Midbrain (tissue), 1 donor: ENCODE results near the gene EPYC.

ENCODE experiments used
- DNase-seq: peaks from one replicate; lab custom pipeline; 2025; lab: John Stamatoyannopoulos, UW

EPYC gene, protein sequence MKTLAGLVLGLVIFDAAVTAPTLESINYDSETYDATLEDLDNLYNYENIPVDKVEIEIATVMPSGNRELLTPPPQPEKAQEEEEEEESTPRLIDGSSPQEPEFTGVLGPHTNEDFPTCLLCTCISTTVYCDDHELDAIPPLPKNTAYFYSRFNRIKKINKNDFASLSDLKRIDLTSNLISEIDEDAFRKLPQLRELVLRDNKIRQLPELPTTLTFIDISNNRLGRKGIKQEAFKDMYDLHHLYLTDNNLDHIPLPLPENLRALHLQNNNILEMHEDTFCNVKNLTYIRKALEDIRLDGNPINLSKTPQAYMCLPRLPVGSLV

DNA sequence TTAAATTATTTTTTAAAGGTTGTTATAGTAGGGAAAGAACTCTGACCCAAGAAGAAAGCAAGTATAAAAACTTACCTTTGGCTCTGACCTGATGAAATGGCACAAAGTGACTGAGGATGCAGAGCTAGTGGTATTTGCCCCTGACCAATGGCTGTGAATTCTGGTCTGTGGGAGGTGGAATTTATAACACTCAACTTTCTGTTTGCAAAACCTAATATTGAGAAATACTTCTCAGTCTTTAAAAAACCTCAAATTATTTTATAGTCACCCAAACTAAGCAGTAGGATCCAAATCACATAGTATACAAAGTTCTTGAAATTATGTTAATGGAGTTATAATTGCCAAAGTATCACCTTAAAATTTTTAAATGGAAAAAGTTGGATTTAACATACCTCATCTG is at the start of gene EPYC:
TSS of gene EPYC (minus strand) at position 101 of the 400 bp plus-strand sequence. CDS start 2,407 bp downstream, outside the sequence.
- DNase-seq = no peak

DNA sequence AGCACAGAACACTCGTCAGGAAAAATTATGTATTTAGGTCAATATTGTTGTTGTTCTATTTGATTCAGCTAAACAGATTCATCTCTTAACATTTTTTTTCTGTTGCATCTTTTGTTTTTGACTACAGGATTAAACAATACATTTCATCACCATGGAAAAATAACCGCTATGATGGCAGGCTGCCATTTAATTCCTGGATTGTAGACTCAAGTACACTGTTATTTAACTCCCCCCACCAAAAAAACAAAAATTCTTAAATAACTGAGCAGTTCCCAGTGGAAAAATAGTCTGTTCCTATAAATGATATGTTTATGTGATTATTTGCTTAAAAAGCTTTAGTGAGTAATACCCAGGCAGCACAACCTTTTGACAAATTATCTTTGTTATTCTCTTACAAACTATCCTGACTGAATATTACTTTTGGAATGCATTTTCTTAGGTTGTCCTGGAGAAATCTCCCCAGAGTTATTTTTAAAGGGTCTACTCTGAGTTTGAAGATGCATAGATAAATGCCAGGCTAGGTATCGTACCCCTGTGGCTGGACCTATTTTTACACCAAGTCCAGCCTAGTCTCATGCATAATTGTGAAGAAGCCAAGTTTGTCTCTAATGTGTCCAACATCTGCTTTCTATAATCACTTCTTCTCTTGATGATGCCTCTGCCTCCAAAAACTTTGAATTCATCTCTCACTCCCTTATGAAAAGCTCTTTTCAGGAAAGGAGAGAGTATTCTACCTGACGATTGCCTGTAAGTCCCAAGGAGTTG is 49.4 kb upstream of the EPYC start:
- DNase-seq = no peak

DNA sequence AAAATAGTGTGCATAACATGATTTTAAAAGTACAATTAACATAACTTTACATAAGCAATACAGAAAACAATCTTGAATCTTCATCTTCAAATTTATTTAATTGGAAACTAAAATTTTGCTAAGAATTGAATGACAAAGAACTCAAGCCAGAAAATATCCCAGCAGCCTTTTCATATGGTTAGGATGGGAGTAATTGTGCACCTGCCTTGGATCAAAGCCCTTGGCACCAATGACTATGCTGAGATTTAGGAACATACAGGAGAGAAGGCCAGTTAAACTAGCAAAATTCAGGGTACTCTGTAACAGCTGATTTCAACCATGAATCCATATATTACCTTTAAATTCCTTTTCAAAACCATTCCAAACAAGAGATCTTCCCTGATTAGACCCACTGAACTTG is 47.3 kb upstream of the EPYC start:
- DNase-seq = no peak

DNA sequence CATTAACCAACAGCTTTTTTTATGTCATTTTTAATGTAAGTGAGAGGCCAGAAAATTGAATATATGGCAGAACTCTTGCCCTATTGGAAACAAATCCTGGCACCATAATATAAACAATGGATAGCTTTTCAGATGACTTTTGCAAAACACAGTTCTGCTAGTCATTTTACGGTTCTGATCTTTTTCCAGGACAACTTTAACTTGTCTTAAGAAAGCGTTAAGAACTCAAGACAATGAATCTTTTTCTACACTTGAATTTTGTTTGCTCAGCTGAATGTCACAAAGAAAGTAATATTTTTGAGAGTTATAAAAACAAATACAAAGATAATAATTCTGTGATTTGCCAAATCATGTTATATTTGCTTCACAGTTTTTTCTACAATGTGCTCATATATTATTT is 39.8 kb upstream of the EPYC start:
- no peak for DNase-seq

DNA sequence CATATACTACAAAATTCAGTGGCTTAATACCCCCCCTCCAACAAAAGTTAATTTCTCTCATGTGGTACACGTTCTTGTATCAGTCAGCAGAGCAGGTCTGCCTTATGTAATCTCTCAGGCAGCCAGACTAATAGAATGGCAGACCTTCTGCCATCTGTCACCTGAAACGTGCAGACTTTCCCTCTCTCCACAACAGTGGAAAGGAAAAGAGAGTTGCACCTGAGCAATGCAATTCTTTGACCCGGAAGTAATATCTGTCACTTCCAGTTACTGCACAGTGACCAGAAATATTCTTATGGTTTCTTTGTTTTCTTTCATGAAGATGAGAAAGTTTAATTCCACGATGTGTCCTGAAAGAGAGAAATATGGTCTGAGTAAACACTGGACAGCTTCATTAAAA is 38.6 kb upstream of the EPYC start:
- DNase-seq = no peak

DNA sequence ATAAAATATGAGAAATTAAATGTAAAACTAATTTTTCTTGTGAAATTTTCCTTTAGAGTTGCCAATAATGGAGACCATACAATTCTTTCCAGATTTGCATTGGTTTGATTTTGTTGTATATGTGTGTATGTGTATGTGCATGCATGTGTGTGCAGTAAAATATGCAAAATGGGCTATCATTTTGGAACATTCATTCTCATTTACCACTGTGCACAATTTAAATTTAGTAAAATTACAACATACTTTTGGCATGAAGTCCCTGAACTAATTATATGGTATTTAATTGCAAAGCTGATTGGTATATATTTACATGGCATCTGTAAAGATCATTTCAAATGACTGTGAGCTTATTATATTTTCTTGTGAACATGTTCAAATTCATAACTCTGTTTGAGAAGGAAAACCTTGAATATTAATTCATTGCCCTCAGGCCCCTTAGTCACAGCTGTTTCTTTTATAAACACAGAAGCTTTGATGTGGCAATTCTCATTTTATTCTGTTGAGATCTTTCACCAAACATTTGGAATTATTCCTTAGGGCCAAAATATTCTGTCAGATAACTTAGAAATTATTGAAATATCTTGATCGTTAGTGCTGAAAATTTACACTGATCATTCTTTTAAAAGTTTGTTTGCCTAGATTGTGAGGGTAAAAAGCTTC is 35.5 kb upstream of the EPYC start:
- DNase-seq = no peak

DNA sequence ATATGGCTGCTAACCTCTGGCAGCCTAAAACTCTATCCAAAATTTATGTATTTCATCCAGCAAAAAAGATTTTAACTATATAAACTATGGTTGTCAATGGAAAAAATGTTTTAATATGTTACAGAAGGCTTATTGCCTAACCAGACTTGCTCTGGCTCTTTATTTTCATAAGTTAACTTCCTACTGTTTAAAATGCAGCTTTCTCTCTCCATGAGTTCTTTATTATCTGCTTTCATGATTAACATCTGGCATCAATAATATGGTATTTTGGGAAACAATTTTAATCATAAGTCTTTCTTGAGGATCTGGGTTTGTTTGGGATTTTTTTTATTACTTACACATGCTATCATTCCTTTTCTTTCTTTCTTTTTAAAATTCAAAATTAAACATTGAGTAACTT is 32.5 kb upstream of the EPYC start:
- no peak for DNase-seq

DNA sequence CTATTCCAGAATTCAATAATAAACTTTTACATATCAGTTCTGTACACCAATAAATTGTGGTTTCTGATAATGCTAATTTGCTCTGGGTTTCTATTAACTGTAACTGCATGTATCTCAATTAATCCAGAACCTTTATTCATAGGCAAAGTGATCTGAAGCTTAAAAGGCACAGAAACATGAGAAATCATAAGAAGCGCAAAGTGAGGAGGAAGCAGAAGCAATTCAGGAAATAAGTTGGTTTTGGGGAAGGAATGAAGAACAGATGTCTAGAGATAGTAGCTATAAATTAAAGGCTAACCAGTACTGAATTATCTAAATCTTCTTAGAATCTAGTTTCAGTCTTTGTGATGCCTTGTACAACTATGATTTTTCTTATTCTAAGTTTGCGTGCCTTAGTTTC is 28.5 kb upstream of the EPYC start:
- DNase-seq = no peak

DNA sequence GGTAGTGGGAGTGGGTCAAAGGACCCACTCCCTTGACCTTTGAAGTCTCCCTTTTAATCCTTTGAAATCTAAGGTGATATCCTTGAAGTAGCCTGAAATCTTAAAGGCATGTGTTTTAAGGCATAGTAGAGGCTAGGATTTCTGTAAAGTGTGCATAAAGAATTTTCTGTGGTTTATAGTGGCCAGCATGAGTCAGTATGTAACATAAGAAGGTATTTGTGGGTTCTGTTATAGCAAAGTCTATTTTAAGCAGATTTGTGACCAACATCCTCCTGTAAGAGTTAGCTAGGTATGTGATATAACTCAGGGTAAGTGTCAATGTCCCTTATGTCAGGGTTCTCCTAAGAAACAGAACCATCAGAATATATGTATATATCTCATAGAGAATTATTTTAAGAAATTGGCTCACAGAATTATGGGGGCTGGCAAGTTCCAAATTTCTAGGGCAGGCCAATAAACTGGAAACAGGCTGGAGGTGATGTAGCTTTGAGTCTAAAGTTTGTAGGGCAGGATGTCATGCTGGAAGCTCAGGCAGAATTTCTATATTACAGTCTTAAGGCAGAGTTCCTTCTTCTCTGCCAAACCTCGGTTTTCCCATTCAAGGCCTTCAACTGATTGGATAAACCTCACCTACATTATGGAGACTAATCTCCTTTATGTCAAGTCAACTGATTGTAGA is 18.7 kb upstream of the EPYC start:
- DNase-seq = no peak

DNA sequence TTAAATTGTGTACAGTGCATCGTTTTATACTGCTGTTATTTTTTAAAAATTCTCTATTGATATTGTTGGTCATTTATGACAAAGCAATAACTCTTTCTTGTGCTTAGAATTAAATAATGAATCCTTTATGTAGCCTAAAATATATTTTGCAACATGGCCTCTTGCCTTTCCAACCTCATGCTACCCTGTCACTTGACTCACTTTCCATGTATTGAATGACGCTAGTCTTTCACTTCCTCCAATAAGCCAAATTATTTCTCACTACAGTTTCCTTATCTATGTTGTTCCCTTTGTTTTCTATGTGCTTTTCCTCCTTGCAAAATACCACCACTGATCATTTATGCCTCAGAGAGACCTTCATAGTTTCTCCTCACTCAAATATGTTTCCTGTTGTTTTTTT is 16.3 kb upstream of the EPYC start:
- DNase-seq = no peak

DNA sequence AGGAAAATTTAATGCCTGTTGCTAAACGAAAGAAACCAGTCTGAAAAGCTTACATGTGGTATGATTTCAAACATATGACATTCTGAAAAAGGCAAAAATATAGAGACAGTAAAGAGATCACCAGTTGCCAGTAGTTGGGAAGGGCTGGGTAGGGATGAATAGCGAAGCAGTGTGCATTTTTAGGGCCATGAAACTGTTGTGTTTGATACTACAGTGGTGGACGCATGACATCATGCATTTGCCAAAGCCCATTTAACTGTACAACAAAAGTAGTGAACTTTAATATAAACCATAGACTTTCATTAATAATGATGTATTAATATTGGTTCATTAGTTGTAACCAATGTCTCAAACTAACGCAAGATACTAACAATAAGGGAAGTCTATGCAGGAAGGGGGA is 14.7 kb upstream of the EPYC start:
- DNase-seq = no peak

DNA sequence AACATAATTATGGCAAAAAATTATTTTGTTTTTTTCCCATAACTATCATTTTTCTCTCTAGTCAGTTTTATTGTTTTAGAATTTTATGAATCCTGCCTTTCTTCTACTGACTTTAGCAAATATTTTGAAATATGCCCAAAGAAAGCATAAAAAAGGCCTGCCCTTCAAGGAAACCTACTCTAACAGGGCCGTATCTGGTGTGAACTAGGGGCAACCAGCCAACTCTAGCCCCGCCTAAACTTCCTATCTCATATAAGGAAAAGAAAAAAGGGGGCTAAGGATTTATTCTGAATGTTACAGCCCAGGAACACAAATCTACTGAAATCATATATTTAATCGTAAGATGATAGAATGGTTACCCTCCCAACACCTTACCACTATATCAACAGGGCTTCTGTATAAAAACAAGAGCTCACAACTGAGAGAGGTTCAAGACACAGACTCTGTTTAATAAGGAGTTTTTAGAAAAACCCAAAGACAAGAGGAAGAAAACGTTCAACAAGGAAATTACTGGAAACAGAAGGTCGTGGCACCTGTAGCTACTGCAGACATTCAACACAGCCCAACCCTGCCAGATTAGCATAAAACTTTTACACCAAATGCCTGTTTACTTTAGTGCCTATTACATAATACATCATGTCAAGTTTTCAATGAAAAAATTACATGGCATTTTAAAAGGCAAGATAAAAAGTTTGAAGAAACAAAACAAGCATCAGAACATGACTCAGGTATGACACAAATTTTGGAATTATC is 12.9 kb upstream of the EPYC start:
- no peak for DNase-seq

DNA sequence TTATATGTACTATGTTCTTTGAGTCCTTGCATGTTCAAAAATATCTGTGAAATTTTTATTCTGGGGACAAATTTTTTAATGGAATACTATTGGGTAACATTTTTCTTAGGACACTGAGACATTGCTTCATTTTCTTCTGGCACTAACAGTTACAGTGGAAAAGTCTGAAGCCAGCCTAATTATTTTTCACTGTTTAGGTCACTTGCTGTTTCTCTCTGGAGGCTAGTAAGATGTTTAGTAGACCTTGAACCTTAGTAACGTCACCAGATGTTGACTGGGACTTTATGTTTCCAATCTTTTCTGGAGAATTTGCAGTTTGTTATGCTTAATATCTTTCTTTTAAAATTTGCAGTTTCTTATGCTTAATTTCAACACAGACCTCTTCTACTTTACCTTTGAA is 12.3 kb upstream of the EPYC start:
- DNase-seq = no peak

DNA sequence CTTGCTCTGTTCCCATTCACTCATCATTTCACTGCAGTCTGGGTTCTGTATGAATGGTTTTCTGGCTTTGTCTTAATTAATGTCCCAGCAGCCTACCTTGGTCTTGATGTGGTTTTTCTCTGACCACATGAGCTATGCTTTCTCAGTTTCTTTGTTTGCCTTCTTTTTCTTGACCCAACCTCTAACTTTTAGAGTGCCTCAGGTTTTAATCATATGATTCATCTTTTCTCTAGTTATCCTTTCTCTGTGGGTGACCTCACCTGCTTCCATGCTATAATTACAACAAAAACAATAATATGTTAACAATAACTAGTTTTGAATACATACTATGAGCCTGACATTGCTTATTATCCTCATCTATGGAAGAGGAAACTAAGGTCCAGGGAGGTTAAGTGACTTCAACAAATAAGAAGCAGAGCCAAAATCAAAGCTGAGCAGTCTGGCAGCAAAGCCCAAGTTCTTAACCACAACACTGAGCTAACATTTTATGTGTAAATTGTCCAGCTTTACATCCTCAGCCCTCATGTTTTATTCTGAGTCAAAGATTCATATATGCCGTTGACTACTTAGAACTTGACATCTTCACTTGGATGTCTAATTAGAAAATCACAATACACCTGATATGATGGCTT is 4.7 kb upstream of the EPYC start:
- no peak for DNase-seq

DNA sequence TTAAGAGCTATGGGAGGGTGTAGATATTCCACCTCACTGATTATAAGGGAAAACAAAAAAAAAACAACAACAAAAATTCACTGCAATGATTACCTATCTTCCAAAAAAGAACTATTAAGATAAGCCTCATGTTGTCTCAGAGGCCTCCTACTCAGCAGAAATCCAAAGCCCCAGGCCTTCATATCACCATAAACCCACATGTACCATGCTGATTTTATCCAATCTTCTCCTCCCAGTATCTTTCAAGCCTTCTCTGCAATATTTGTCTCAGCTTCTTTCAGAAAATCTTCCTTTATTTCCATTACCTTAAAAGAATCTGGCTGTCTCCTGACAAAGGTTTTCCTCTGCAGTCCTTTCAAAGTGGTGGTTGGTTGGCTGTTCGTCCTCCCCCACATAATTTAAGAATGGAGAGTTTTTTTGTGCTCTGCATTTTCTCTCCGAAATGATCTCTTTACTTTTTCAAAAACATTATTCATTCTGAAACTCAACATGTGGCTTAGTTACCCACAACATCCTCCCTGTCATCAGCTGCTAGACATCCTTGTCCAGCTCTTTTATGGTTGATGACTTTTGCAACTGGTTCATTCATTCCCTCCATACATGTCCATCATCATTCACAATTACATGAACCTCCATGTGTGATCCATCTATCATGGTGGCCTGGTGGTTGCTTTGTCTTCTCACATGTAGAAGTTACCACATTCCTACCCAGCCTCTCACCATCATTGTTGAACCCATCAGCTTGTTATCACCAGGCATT is 2.9 kb upstream of the EPYC start:
- no peak for DNase-seq

DNA sequence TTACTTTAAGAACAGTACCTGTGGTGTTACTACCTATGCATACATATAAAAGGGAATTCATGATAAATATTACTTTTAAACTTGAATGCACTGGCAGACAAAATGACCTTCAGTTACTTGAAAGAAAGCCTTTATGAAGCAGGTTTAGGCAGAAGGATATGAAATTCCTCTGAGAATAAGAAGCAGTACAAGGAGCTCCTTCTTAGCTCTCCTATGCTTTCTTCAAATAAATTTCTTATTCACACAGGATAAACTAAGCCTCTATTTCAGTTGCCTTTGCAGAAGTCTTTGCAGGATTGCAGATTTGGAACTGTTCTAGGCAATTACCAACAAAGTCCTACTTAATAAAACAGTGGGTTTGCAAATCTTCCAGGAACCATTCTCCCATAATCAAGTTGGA is 1.0 kb downstream of the EPYC start:
- no peak for DNase-seq

DNA sequence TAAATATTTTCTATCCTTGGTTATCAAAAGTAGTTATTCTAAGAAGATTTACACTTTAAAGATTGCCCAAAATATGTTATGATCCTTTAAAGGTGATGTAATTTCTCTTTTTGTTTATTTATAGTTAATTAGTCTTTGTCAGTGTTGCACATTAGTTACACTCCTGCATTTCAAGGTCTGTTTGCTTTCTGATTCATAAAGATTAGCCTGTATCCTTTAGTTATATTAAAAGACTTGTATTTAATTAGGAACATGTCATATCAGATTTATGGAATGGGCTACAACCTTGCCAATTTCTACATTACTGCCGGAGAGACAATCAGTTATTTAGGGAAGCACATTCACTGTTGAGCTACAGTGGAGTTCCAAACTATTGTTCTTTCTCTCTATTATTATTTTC is 3.5 kb downstream of the EPYC start:
- no peak for DNase-seq

DNA sequence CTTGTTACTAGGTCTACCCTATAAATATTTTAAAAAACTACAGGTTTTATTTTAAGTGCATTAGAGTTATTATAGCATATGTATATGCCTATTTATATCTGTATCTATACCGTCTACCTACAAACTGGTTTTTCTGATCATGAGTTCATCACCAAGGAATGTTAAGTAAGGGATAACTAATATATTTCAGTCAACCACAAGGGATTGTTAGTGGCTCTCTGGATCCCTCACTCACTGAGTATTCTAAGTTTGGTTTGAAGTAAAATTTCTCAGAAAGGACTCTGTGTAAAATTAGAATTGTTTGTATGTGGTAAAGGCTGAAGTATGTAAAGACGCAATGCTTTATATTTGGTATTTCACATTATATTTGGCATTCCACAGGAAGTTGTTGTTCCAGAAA is 4.8 kb downstream of the EPYC start:
- DNase-seq = no peak

DNA sequence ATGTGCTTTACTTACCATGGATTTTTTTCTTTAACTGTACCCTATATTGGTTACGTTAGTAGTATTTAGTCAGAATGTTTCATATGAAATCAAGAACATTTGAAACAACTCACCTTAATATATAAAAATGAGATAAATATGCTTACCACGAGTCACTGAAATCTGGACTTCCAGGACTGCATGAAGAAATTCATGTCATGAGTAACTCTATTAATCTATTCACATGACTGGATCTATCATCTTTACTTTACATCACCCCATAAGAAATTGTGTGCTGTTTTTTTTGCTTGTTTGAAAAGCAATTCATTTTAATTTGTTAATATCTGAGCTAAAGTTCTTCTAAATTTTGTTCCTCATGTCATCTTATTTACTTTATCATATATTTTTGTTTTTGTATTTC is 5.2 kb downstream of the EPYC start:
- no peak for DNase-seq

DNA sequence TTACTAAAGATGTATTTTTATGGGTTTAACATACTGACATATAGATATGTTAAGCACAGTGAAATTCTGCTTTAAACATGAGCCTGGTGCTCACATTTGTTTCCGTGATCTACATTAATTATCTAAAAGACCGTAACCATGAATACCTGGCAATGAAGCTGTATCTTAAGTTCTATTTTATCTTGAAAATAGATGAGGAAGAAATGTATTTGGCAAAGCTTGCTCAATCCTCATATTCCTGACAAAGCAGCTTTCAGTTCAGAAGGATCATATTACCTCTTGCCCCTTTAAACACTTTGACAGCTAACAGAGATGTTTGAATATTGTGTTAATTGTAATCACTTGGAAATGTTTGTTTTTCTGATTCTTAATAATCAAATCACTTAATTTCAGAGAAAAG is 9.8 kb downstream of the EPYC start:
- no peak for DNase-seq
